HG02884 (cell line): ENCODE data around the gene LSM3.
A peak's percentile ranks its signal among the peaks of the same experiment; 100 is the strongest.

Experiments
- ATAC-seq: cut with Tn5 transposase; IDR thresholded peaks from one replicate; pipeline ENCODE4 v1.9.1; 2021; ENCODE audit warnings: mild to moderate bottlenecking, moderate library complexity; ENCODE audit not compliant: unreplicated experiment

Gene LSM3

DNA sequence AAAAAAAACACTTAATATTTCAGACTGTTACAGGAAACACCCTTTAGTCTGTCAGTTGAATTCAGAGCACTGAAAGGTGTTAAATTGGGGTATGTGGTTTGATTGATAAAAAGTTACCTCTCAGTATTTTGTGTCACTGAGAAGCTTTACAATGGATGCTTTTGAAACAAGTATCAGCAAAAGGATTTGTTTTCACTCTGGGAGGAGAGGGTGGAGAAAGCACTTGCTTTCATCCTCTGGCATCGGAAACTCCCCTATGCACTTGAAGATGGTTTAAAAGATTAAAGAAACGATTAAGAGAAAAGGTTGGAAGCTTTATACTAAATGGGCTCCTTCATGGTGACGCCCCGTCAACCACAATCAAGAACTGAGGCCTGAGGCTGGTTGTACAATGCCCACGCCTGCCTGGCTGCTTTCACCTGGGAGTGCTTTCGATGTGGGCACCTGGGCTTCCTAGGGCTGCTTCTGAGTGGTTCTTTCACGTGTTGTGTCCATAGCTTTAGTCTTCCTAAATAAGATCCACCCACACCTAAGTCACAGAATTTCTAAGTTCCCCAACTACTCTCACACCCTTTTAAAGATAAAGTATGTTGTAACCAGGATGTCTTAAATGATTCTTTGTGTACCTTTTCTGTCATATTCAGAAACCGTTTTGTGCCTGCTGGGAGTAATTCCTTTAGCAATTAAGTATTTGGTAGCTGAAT lies 35.9 kb upstream of the LSM3 start:
- ATAC-seq, result no peak

DNA sequence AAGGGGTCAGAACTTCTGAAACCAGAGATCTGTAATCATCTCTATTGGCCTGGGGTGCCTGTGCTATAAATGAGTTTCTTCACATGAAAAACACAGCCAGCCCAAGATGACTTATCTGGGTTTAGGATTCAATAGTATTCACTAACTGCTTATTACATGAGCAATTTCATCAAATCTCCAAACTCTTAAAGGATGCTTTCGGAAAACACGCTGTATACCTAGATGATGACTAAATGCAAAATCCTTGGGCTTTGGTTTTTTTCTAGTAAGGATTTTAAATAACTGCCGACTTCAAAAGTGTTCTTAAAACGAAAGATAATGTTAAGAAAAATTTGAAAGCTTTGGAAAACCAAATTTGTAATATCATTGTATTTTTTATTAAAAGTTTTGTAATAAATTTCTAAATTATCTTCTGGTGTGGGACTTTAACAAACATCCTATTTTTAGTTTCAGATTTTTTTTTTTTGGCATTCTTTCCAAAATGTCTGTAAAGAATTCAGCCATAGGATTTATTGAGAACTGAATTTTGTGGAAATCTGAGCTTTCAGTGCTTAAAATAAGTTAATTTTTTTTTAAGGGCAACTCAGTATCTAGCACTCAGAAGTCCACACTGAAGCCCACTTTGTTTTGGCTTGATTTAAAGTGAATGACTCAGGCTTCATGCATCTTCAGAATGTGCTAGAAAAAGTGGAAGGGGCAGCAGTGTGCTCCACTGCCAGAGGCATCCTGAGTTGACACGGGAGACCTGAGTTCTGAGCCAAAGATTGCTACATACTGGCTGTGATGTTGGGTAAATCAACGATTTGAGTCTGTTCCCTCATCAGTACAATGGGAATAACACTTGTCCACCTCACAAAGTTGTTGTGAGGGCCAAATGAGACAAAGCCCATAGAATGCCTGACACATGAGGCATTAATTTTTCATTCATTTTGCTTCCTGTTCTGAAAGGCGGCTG lies 35.1 kb upstream of the LSM3 start:
- no peak for ATAC-seq

DNA sequence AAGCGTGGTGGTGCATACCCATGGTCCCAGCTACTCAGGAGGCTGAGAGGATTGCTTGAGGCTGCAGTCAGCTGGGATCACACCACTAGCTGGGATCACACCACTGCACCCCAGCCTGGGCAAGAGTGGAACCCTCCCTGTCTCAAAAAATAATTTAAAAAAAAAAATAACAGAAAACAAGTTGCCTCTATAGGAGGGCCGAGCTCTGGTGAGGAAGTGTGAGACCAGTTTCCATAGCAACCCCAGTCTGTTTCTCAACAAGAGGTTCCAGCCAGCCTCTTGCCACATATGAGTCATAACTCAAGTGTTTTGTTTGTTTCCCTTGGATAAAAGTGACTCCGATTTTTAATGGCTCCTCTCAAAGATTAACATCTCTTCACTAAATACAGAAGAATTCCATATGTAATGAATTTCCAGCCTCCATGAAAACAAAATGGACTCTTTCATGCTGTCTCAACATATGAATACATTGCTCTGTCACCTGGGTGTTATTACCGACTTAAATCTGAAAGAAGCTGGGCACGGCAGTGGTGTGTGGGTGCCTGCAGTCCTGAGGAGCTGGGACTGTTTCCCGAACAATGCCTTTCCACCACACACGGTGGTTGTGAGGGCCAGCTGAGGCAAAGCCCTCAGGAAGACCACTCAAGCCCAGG lies 34.1 kb upstream of the LSM3 start:
- ATAC-seq, result peak; percentile 99

DNA sequence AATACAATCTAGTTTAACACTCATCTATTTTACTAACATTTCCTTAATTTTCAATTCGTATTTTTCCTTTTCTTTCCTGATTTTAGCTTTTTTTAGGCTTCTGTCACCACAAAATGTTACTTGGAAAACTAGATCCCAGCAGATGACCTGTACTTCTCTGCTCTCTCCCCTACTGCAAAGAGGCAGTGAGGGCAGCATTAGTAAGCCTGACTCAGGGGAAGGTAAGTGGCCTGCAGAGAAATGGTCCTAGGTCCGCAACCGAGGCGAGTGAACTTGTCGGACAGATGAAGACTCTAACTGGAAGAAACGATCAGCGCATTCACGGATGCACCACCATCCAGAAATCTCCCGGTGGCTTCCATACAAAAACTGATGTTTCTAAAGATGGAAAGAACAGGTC lies 33.4 kb upstream of the LSM3 start:
- ATAC-seq, result no peak

DNA sequence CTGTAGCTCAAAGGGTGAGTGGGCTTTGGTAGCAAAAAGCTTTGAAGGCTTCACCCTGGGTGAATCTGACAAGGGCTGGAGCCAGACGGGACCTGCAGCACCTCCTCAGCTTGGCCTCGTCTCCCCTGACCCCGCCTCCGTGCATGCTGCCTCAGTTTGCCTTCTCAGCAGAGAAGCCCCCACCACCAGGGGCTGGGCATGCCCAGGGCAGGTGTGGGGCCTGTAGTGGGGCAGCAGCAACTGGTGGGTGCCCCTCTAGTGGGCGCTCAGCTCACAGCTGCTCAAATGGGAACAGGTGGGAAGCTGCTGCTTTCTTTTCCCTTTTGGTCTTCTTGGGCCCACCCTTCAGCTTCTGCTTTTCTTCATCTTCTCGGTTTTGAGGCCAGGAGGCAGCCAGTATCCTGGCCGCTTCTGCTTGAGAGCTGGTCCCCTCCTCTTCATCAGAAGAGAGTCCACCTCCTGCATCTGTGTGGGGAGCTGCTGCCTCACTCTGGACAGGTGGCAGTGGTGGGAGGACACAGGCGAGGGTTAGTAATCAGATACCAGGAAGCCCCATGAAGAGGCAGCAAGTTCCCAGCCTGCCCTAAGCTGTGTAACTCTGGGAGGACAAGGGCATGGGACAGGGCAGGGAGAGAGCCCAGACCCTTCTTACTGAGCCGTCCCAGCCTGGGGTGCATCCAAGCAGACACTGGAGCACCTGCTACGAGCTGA lies 32.8 kb upstream of the LSM3 start:
- ATAC-seq, result no peak

DNA sequence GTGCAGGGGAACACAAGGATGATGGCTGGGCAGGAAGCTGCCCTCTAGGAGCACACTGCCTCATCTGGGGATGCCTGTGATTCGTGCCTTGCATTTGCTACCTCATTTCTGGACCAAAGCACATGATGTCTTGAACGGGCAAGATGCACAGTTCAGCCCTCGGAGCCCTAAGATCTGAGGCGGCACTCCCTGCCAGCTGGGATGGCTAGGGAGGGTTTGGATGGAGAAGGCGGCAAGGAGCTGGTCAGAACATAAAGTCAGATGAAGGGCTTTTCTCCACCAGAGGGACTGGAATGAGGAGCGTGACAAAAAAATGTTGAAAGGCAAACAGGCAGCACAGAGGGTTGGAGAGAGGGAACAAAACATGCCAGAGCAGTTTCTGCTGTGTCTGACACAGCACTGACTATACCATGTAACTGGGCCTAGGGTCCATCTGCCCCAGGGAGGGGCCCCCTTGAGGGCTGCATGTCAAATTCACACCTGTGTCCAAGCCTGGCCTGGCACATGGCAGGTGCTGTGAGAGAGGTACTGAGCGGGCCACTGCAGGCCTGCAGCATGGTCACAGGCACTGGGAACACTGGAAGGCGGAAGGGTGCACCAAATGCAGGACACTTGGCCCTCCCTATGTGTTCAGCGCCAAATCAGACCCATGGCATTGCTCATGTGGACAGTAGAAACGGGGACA lies 32.1 kb upstream of the LSM3 start:
- ATAC-seq, result no peak

DNA sequence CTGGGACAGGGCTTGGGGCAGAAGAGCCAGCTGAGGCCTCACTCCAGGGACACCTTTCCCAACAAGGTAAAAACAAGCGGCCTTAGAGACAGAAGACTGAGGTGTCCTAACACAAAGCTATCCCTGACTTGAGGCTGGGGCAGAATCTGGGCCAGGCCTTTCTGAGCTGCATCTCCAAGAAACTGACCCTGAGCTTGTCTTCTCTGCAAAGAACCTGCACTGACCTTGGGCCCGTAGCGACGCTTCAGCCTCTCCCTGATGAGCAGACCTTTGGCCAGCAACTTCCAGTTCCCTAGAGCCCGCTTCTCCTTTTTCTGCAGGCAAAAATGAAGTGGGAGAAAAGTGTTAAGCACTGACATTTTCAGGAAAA lies 31.6 kb upstream of the LSM3 start:
- no peak for ATAC-seq

DNA sequence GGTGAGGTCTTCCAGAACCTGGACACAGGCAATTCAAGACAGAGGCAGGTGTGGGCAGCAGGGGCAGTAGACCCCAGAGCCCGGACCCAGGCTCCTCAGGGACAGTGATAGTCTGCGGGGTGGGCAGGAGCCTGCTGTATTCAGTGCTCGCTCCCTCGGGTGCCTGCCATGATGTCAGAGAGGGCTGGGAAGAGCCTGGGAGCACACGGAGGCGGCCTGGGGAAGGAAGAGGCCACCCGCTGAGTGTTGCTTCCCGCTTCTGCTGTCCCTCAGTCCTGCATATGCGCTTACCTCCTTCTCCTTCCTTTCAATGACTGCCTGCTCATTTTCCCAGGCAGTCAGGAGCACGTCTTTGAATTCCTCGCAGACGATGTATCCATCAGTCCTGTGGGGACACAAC lies 31.0 kb upstream of the LSM3 start:
- no peak for ATAC-seq

DNA sequence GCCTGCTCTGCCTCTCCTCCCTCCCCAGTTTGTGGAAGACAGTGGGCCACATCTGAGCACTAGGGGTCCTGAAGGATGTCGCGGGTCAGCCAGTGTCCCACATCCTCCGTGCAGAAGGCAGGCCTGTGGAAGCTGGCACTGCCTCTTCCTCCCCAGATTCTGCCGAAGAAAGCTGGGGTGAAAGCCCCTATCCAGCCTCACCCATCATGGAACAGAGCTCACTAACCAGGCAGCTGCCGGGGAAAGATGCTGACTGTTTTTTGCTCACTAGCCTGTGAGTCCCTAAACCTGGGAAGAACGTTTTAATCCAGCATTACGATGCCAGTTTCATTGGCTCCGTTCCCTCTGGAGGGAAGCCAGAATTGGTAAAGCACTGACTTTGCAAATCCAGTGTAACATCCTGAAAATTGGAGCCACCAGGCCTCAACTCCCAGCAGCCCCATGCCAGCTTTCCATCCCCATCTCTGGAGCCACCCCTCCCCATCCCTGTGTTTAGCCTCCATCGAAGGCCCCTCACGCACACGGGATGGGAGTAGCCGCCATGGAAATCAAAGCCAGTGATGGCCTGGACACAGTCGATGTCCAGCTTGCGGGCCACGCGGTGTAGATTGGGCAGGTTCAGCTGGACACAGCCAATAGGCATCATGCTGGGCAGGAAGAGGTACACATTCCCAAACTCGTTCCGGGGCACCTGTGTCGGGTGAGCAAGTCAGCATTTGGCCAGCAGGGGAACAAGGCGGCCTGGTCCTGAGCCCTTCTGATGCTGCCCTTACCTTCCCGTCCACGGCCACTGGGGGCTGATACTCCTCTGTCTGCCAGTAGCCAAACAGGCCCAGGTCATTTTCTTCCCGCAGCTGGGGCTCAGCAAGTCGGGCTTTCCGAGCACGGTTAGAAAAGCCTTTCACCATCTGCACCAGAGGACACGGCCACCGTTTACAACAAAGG lies 30.3 kb upstream of the LSM3 start:
- no peak for ATAC-seq

DNA sequence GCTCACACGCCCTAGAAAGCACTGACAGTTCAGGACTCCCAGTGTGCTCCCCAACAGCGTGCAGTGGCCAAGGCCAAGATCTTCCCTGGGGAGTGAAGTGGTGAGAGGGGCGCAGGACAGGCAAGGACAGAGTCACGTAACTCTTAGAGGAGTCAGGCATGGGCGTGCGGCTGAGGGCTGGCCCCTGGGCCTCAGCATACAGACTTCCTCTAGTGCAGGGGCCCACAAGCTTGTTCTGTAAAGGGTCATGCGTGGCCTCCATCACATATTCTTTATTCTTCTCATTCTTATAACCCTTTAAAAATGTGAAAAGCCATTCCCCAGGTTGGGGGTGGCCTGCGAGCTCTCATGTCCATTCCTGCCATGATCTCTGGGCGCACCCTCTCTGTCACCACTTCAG lies 28.5 kb upstream of the LSM3 start:
- ATAC-seq, result no peak

DNA sequence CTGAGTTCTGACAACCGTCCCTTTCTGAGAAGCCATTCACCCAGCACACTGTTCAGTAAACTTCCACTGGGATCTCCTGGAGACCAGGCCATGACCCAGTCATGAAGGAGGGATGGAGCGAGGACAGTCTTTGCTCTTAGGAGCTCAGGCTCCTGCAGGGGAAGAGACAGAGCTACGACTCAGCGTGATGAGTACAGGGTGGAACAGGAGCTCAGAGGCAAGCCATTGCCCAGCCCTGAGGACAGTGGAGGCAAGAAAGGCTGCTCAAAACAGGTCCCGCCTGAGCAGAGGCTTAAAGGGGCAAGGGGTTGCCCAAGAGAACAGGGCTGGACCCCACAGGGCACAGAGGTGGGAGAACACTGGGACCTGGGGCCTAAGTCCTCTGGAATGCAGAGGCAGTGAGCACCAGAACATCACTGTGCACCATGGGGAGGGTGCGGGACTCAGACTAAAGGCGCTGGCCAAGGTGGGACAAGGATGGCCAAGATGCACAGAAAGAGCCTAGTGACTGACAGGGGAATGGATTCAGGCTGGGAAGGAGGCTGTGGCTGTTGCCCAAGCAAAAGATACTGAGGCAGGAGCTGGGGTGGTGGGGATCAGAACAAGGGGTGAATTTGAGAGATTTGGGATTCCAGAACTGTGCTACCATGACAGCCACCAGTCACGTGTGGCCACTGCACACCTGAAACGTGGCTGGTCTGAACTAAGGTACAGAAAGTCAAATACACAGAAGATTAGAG lies 28.0 kb upstream of the LSM3 start:
- no peak for ATAC-seq

DNA sequence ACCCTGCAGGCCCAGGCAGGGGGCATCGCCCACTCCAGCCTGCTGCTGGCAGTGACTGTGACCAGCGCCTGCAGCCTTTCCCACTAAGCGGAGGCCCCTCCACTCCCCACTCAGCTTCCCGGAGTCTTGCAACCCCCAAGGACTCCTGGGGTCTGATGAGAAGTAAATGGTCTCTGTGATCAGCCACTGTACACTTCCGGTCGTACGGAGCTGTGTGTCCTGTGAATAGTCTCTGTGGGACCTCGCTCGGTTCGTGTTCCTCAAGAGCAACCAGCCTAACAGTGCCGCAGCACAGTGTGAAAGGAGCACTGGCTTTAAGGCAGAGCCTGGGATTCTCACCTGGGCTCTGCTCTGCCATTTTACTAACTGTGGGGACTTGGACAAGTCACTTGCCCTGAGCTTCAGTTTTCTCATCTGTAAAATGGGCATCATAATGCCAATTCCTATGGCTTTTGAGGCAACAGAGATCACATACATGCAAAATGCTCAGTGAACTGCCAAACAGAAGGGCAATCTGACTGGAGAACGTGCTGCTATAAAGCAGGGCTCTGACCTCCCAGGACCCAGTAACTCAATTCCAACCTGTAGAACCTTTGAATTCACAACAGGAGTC lies 27.0 kb upstream of the LSM3 start:
- ATAC-seq, result no peak

DNA sequence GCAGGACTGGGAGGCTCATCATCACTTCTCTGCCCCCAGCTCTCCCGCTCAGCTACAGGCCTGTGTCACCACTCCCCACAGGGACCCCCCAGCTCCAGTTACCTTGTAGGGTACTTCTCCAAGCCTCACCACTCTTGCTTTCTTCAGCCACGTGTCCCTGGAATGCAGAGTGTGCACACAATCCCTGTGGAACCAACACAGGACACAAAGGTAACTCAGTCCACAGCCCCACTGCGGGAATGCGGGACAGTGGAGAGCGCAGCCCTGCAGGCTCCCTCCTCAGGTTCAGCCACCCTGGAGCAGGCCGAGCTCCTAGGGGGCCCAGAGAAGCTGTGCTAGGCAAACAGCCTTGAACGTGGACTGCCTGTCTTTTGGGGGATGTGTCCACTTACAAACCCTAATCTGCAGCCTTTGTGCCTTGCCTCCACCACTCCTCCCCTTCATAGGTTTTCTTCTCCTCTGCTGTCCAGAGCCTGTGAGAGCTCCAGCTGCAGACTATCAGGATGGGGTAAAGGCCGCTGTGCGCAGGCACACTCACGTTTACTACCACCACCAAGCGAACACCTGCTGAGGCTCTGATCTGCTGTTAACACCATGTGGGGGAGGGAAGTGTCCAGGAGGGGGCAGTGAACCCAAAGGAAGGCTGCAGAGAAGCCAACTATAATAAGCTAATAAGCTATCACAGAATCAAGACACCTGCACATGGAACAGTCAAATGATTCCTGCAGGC lies 26.2 kb upstream of the LSM3 start:
- no peak for ATAC-seq

DNA sequence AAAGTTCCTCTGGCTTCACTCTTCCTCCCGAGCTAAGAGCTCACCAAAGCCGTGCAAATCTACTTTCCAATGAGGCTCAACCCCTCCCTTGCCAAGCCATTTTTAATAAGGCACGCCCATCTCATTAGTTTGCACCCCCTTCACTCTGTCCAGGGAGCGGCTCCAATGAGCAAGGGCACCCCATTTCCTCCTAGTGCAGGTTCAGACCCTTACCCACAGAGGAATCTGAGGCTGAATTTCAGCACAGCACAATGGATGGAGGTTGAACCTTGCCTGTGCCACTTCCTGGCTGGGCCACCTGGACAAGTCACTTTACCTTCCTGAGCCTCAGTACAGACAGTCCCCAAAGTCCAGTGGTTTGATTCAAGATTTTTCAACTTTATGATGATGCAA lies 25.7 kb upstream of the LSM3 start:
- no peak for ATAC-seq

DNA sequence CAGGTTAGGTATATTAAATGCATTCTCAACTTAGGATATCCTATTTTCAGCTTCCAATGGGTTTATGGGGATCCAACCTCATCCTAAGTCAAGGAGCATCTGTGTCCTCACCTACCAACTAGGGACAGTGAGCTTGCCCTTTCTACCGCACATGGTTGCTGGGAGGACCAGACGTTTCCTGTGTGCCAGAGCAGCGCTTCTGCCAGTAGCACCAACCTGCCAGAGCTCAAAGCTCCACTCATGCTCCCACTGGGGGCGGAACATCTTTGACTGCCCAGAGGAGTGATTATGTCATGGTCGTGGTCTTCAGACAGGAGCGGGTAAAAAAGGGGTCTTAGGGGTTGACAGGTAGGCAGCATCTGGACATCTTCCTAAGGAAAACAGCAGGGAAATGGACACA lies 25.0 kb upstream of the LSM3 start:
- no peak for ATAC-seq

DNA sequence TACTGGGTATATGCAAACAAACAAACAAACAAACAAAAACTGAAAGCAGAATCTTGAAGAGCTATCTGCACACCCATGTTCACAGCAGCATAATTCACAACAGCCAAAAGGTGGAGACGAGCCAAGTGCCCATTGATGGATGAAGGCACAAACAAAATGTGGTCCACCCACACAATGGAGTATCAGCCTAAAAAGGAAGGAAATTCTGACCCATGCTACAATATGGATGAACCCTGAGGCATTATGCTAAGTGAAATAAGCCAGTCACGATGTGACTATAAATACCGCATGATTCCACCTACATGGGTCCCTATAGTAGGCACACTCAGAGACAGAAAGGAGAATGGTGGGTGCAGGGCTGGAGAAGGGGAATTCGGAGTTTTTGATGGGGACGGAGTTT lies 24.3 kb upstream of the LSM3 start:
- ATAC-seq, result no peak

DNA sequence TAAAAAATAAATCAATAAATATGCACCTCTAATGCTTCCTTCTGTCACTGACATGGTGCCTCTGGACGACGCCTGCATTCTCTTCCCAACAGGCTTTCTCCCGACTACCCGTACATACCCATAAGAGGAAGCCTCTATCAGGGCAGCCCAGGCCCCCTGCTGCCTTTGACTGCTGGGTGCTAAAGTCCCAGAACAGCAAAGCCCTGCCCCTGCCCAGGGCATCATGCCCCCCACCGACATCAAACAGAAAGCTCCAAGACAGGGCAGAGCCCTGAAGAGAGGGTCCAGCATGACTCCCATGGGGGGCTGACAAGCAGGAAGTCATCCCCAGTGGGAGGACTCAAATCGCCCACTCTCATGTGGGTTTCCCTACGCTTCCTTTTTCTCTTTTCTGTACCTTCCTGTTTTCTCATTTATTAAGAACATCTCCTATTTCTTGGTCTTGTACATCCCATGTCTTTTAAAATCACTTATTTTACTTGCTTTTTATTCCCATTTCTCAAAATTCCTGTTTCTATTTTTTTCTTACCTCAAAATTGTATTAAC lies 23.6 kb upstream of the LSM3 start:
- ATAC-seq, result no peak

DNA sequence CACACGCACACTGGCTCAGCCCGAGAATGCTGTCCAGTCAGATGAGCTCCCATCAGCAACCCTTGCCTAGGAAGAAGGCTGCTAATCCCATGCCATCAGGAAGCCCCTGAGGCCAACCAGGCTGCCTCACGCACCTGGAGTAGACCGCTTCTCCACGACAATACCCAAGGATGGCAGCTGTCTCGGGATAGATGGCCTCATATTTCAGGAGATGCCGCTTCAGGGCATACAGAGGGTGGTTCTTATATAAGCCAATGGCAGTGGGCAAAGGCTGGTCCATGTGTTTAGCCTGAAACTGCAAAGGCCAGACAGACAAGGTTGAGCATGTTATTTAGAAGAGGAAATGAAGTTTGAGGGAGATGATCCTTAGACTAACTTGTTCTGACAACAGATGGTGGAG lies 22.4 kb upstream of the LSM3 start:
- ATAC-seq, result no peak
